K562 (cell line): ENCODE measurements around the gene NT5DC4. TPM values are rescaled to one million over a fixed set of nuclear protein-coding genes. Genes with fewer than 3 reads are reported as not detected.
A peak's percentile ranks its signal among the peaks of the same experiment; 100 is the strongest.

ENCODE experiments used
- ADNP ChIP-seq: fragments of 200-800 bp; sonication (Bioruptor generic); IDR thresholded peaks from 2 replicates; pipeline ENCODE4 v1.6.1; 2016; ENCODE audit warnings: missing genetic modification characterization, missing compliant biosample characterization
- BRF1 ChIP-seq: IDR thresholded peaks from 3 replicates; pipeline ENCODE4 v1.6.1; 2011; ENCODE audit warnings: borderline replicate concordance, mild to moderate bottlenecking; ENCODE audit not compliant: insufficient read length; ENCODE audit errors: extremely low read depth
- DMBX1 ChIP-seq: fragments of 250-450 bp; sonication (Bioruptor Pico); IDR thresholded peaks from 2 replicates; pipeline ENCODE4 v1.8.0; 2022; ENCODE audit warnings: inconsistent platforms, mild to moderate bottlenecking, moderate library complexity, borderline replicate concordance
- ELK1 ChIP-seq: sonication (generic); formaldehyde crosslinking; IDR thresholded peaks from 2 replicates; pipeline ENCODE4 v1.8.1; 2022; ENCODE audit warnings: missing genetic modification reagents
- ETV5 ChIP-seq: sonication (generic); formaldehyde crosslinking; IDR thresholded peaks from 2 replicates; pipeline ENCODE4 v1.4.0; 2020; ENCODE audit warnings: low read depth, mild to moderate bottlenecking, missing genetic modification reagents
- HDAC8 ChIP-seq: fragments of 450-650 bp; IDR thresholded peaks from 2 replicates; pipeline ENCODE4 v1.6.1; 2016; ENCODE audit warnings: mild to moderate bottlenecking, missing genetic modification characterization, moderate library complexity, missing compliant biosample characterization
- PHF21A ChIP-seq: fragments of 450-650 bp; IDR thresholded peaks from 2 replicates; pipeline ENCODE4 v1.6.1; 2017; ENCODE audit warnings: low read depth, borderline replicate concordance
- SOX6 ChIP-seq: fragments of 450-650 bp; IDR thresholded peaks from 2 replicates; pipeline ENCODE4 v1.6.1; 2014; ENCODE audit warnings: mild to moderate bottlenecking
- THAP7 ChIP-seq: fragments of 250-450 bp; sonication (Bioruptor Pico); IDR thresholded peaks from 2 replicates; pipeline ENCODE4 v1.5.0; 2021
- XRCC3 ChIP-seq: fragments of 450-650 bp; IDR thresholded peaks from 2 replicates; pipeline ENCODE4 v1.6.1; 2017; ENCODE audit warnings: mild to moderate bottlenecking, moderate library complexity
- ZFP1 ChIP-seq: fragments of 450-650 bp; formaldehyde crosslinking; IDR thresholded peaks from 2 replicates; pipeline ENCODE4 v1.4.0; 2020; ENCODE audit warnings: mild to moderate bottlenecking, mixed read lengths
- ZNF277 ChIP-seq: fragments of 250-450 bp; sonication (Bioruptor Pico); IDR thresholded peaks from 2 replicates; pipeline ENCODE4 v1.8.0; 2022; ENCODE audit warnings: inconsistent platforms, mild to moderate bottlenecking, moderate library complexity, borderline replicate concordance
- ZNF696 ChIP-seq: fragments of 250-450 bp; sonication (Bioruptor Pico); conservative IDR thresholded peaks from 2 replicates; pipeline ENCODE4 v1.4.0; 2020; ENCODE audit warnings: mild to moderate bottlenecking, moderate library complexity
- ZNF77 ChIP-seq: fragments of 250-450 bp; sonication (Bioruptor Pico); IDR thresholded peaks from 2 replicates; pipeline ENCODE4 v1.5.0; 2020
- ZNF79 ChIP-seq: fragments of 250-450 bp; sonication (Bioruptor Pico); IDR thresholded peaks from 2 replicates; pipeline ENCODE4 v1.4.0; 2020; ENCODE audit warnings: low read depth, mild to moderate bottlenecking, moderate library complexity
- polyA plus RNA-seq, 8 experiments: library from polyadenylated mRNA; depleted of rRNA in 4 of 8; stranded (reverse) in 5 of 8; unstranded in 3 of 8; fragments of >200 nt; fragmentation: Nextera tagmentation in 2 of 8; fragmentation: Illumina TruSeq in 1 of 8; extraction: Ambion mirVana in 2 of 8; extraction: Trizol in 1 of 8; gene quantifications; 2 replicates each; pipeline versions ENCODE4 v1.2.1 to v1.2.3, GENCODE V29; 2011 to 2014; ENCODE audit warnings: inconsistent platforms in 1 of 8, missing spikeins in 1 of 8
- total RNA-seq, 7 experiments: library from RNA; depleted of rRNA in 6 of 7; stranded (reverse); fragments of >200 nt in 6 of 7; fragmentation: Illumina TruSeq in 2 of 7; extraction: Trizol in 2 of 7; gene quantifications; 2 replicates each; pipeline versions ENCODE4 v1.2.1 to v1.2.3, GENCODE V29; 2011 to 2021; ENCODE audit warnings: low replicate concordance in 1 of 7
- TF ChIP-seq, protein P1 (sequence below): fragments of 250-450 bp; sonication (Bioruptor Pico); IDR thresholded peaks from 2 replicates; pipeline ENCODE4 v1.4.0; 2020; ENCODE audit warnings: mild to moderate bottlenecking, moderate library complexity, borderline replicate concordance
- TF ChIP-seq, protein P2 (sequence below): IDR thresholded peaks from 2 replicates; pipeline ENCODE4 v1.6.1; 2014; ENCODE audit warnings: antibody characterized with exemption
- TF ChIP-seq, protein P3 (sequence below): fragments of 450-650 bp; IDR thresholded peaks from 2 replicates; pipeline ENCODE4 v1.6.1; 2014; ENCODE audit warnings: low read depth, mild to moderate bottlenecking, moderate library complexity, borderline replicate concordance

Gene NT5DC4
- total and polyA plus RNA-seq, 9 of the 15 experiments (the other 6 are each of a cell fraction or from before 2014, with no cell fraction given) = 0.44 to 6.9 (median 2.5) TPM

DNA sequence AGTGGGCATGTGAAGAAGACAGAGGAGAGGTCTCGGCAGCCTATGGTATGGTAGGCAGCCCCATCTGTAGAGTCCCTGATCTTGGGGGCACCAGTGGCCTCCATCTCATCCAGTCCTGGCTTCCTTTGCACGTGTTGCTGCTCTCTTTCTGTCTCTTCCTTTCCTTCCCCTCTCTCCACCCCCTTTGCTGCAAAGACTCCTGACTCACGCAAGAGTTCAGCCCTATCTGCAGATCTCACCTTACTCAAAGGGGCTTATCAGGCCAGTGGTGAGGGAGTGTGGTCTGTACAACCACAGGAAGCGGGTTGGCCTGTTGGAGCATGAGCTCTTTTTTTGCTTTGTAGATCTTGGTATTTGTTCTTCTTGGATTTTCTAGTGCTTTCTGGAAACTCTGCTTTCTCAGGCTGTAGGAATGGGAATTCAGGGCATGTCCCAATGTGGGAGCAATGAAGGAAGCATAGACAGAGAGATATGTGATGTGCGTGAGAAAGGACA is 14.6 kb upstream of the NT5DC4 start (continued):
- TF ChIP-seq ADNP (0 out of 2 replicates have a peak, but pooled peaks have one; percentile 35), ZNF696 (no peak), ZFP1 (CRISPR knock-in tag) (0 out of 2 replicates have a peak, but pooled peaks have one; percentile 8), ETV5 (peak; percentile 84), XRCC3 (no peak), SOX6 (peak; percentile 97), DMBX1 (CRISPR knock-in tag) (peak; percentile 93), ZNF277 (CRISPR knock-in tag) (no peak), THAP7 (CRISPR knock-in tag) (no peak), PHF21A (no peak), BRF1 (no peak), ZNF79 (peak; percentile 52; the same call in 1 of the 2 replicates), ELK1 (CRISPR knock-in tag) (no peak), ZNF77 (no peak), HDAC8 (tag) (no peak)
- TF ChIP-seq, protein P1, sequence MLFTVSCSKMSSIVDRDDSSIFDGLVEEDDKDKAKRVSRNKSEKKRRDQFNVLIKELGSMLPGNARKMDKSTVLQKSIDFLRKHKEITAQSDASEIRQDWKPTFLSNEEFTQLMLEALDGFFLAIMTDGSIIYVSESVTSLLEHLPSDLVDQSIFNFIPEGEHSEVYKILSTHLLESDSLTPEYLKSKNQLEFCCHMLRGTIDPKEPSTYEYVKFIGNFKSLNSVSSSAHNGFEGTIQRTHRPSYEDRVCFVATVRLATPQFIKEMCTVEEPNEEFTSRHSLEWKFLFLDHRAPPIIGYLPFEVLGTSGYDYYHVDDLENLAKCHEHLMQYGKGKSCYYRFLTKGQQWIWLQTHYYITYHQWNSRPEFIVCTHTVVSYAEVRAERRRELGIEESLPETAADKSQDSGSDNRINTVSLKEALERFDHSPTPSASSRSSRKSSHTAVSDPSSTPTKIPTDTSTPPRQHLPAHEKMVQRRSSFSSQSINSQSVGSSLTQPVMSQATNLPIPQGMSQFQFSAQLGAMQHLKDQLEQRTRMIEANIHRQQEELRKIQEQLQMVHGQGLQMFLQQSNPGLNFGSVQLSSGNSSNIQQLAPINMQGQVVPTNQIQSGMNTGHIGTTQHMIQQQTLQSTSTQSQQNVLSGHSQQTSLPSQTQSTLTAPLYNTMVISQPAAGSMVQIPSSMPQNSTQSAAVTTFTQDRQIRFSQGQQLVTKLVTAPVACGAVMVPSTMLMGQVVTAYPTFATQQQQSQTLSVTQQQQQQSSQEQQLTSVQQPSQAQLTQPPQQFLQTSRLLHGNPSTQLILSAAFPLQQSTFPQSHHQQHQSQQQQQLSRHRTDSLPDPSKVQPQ (CRISPR knock-in tag) = peak; percentile 57; the same call in 1 of the 2 replicates
- TF ChIP-seq, protein P2, sequence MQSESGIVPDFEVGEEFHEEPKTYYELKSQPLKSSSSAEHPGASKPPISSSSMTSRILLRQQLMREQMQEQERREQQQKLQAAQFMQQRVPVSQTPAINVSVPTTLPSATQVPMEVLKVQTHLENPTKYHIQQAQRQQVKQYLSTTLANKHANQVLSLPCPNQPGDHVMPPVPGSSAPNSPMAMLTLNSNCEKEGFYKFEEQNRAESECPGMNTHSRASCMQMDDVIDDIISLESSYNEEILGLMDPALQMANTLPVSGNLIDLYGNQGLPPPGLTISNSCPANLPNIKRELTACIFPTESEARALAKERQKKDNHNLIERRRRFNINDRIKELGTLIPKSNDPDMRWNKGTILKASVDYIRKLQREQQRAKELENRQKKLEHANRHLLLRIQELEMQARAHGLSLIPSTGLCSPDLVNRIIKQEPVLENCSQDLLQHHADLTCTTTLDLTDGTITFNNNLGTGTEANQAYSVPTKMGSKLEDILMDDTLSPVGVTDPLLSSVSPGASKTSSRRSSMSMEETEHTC = peak; percentile 89
- TF ChIP-seq, protein P3, sequence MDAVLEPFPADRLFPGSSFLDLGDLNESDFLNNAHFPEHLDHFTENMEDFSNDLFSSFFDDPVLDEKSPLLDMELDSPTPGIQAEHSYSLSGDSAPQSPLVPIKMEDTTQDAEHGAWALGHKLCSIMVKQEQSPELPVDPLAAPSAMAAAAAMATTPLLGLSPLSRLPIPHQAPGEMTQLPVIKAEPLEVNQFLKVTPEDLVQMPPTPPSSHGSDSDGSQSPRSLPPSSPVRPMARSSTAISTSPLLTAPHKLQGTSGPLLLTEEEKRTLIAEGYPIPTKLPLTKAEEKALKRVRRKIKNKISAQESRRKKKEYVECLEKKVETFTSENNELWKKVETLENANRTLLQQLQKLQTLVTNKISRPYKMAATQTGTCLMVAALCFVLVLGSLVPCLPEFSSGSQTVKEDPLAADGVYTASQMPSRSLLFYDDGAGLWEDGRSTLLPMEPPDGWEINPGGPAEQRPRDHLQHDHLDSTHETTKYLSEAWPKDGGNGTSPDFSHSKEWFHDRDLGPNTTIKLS = peak; percentile 36; the same call in 1 of the 2 replicates
